ENCODE measurements around the gene MLLT1.
A peak's percentile ranks its signal among the peaks of the same experiment; 100 is the strongest.

MLLT1 gene

GRCh38 chr19:6218491-6219146, 61.2 kb downstream of the MLLT1 start:
- no peak overlapping the region for H3K27ac ChIP-seq (ENCODE audit: low read length)

GRCh38 chr19:6217752-6218334, 61.9 kb downstream of the MLLT1 start:
- H3K4me1 ChIP-seq (ENCODE audit: control insufficient read depth in 1 of 2, insufficient read depth in 2 of 2, low read length in 2 of 2), result peaks cover 0 to 43% of the 10 kb centered on the region in 2 donors
- no peaks in the 10 kb centered on the region for H3K9me3 ChIP-seq (ENCODE audit: control insufficient read depth in 1 of 2, low read length in 2 of 2)
- H3K27me3 ChIP-seq (ENCODE audit: low read depth, low read length), result no peaks in the 10 kb centered on the region
- peaks cover 0 to 30% of the 10 kb centered on the region in 2 donors for H3K36me3 ChIP-seq (ENCODE audit: control insufficient read depth in 1 of 2, insufficient read depth in 2 of 2, low read length in 2 of 2)
- no peak overlapping the region for H3K4me3 ChIP-seq (ENCODE audit: low read depth in 1 of 2, low read length in 2 of 2)
- H3K27ac ChIP-seq (ENCODE audit: low read length), result no peak overlapping the region

More at GRCh38 chr19:6218491-6219146, 61.2 kb downstream of the MLLT1 start:
- H3K9me3 ChIP-seq (ENCODE audit: control insufficient read depth in 1 of 2, low read length in 2 of 2), result no peaks in the 10 kb centered on the region
- H3K4me3 ChIP-seq (ENCODE audit: low read depth in 1 of 2, low read length in 2 of 2), result no peak overlapping the region
- H3K27me3 ChIP-seq (ENCODE audit: low read depth, low read length), result no peaks in the 10 kb centered on the region
- H3K36me3 ChIP-seq (ENCODE audit: control insufficient read depth in 1 of 2, insufficient read depth in 2 of 2, low read length in 2 of 2), result peaks cover 0 to 22% of the 10 kb centered on the region in 2 donors
- H3K4me1 ChIP-seq (ENCODE audit: control insufficient read depth in 1 of 2, insufficient read depth in 2 of 2, low read length in 2 of 2), result peaks cover 0 to 43% of the 10 kb centered on the region in 2 donors

GRCh38 chr19:6216996-6217751, 62.6 kb downstream of the MLLT1 start:
- H3K36me3 ChIP-seq (ENCODE audit: control insufficient read depth in 1 of 2, insufficient read depth in 2 of 2, low read length in 2 of 2), result peaks cover 0 to 30% of the 10 kb centered on the region in 2 donors
- peaks cover 0 to 43% of the 10 kb centered on the region in 2 donors for H3K4me1 ChIP-seq (ENCODE audit: control insufficient read depth in 1 of 2, insufficient read depth in 2 of 2, low read length in 2 of 2)

GRCh38 chr19:6216236-6216995, 63.4 kb downstream of the MLLT1 start:
- Histone ChIP-seq H3K9me3 (ENCODE audit: control insufficient read depth in 1 of 2, low read length in 2 of 2) (no peaks in the 10 kb centered on the region), H3K27me3 (ENCODE audit: low read depth, low read length) (no peaks in the 10 kb centered on the region), H3K36me3 (ENCODE audit: control insufficient read depth in 1 of 2, insufficient read depth in 2 of 2, low read length in 2 of 2) (peaks cover 0 to 30% of the 10 kb centered on the region in 2 donors), H3K4me3 (ENCODE audit: low read depth in 1 of 2, low read length in 2 of 2) (peak overlapping the region in 1 of 2 donors; percentile 25), H3K4me1 (ENCODE audit: control insufficient read depth in 1 of 2, insufficient read depth in 2 of 2, low read length in 2 of 2) (peaks cover 0 to 43% of the 10 kb centered on the region in 2 donors), H3K27ac (ENCODE audit: low read length) (no peak overlapping the region)

More at GRCh38 chr19:6216996-6217751, 62.6 kb downstream of the MLLT1 start:
- no peak overlapping the region for H3K27ac ChIP-seq (ENCODE audit: low read length)
- peak overlapping the region in 1 of 2 donors; percentile 25 for H3K4me3 ChIP-seq (ENCODE audit: low read depth in 1 of 2, low read length in 2 of 2)
- no peaks in the 10 kb centered on the region for H3K27me3 ChIP-seq (ENCODE audit: low read depth, low read length)
- no peaks in the 10 kb centered on the region for H3K9me3 ChIP-seq (ENCODE audit: control insufficient read depth in 1 of 2, low read length in 2 of 2)

- Histone ChIP-seq H3K27me3 (ENCODE audit: low read depth, low read length) (no peaks in the 10 kb centered on the region), H3K36me3 (ENCODE audit: control insufficient read depth in 1 of 2, insufficient read depth in 2 of 2, low read length in 2 of 2) (peaks cover 0 to 24% of the 10 kb centered on the region in 2 donors), H3K4me1 (ENCODE audit: control insufficient read depth in 1 of 2, insufficient read depth in 2 of 2, low read length in 2 of 2) (peaks cover 0 to 43% of the 10 kb centered on the region in 2 donors), H3K9me3 (ENCODE audit: control insufficient read depth in 1 of 2, low read length in 2 of 2) (no peaks in the 10 kb centered on the region), H3K4me3 (ENCODE audit: low read depth in 1 of 2, low read length in 2 of 2) (no peak overlapping the region), H3K27ac (ENCODE audit: low read length) (no peak overlapping the region)
These were observed 64.0 kb downstream of the MLLT1 start for GRCh38 chr19:6215701-6216235.

GRCh38 chr19:6214881-6215541, 64.8 kb downstream of the MLLT1 start:
- Histone ChIP-seq H3K36me3 (ENCODE audit: control insufficient read depth in 1 of 2, insufficient read depth in 2 of 2, low read length in 2 of 2) (peaks cover 0 to 21% of the 10 kb centered on the region in 2 donors), H3K4me1 (ENCODE audit: control insufficient read depth in 1 of 2, insufficient read depth in 2 of 2, low read length in 2 of 2) (peaks cover 0 to 41% of the 10 kb centered on the region in 2 donors), H3K27me3 (ENCODE audit: low read depth, low read length) (no peaks in the 10 kb centered on the region), H3K27ac (ENCODE audit: low read length) (no peak overlapping the region), H3K9me3 (ENCODE audit: control insufficient read depth in 1 of 2, low read length in 2 of 2) (no peaks in the 10 kb centered on the region), H3K4me3 (ENCODE audit: low read depth in 1 of 2, low read length in 2 of 2) (no peak overlapping the region)

- peaks cover 0 to 21% of the 10 kb centered on the region in 2 donors for H3K36me3 ChIP-seq (ENCODE audit: control insufficient read depth in 1 of 2, insufficient read depth in 2 of 2, low read length in 2 of 2)
- H3K4me1 ChIP-seq (ENCODE audit: control insufficient read depth in 1 of 2, insufficient read depth in 2 of 2, low read length in 2 of 2), result peaks cover 0 to 31% of the 10 kb centered on the region in 2 donors
- no peak overlapping the region for H3K4me3 ChIP-seq (ENCODE audit: low read depth in 1 of 2, low read length in 2 of 2)
- no peak overlapping the region for H3K27ac ChIP-seq (ENCODE audit: low read length)
- no peaks in the 10 kb centered on the region for H3K9me3 ChIP-seq (ENCODE audit: control insufficient read depth in 1 of 2, low read length in 2 of 2)
- no peaks in the 10 kb centered on the region for H3K27me3 ChIP-seq (ENCODE audit: low read depth, low read length)
These were observed 65.8 kb downstream of the MLLT1 start for GRCh38 chr19:6213696-6214641.

- H3K36me3 ChIP-seq (ENCODE audit: control insufficient read depth in 1 of 2, insufficient read depth in 2 of 2, low read length in 2 of 2), result peaks cover 0 to 21% of the 10 kb centered on the region in 2 donors
- H3K9me3 ChIP-seq (ENCODE audit: control insufficient read depth in 1 of 2, low read length in 2 of 2), result no peaks in the 10 kb centered on the region
- no peak overlapping the region for H3K4me3 ChIP-seq (ENCODE audit: low read depth in 1 of 2, low read length in 2 of 2)
- H3K27me3 ChIP-seq (ENCODE audit: low read depth, low read length), result no peaks in the 10 kb centered on the region
- peaks cover 0 to 23% of the 10 kb centered on the region in 2 donors for H3K4me1 ChIP-seq (ENCODE audit: control insufficient read depth in 1 of 2, insufficient read depth in 2 of 2, low read length in 2 of 2)
- no peak overlapping the region for H3K27ac ChIP-seq (ENCODE audit: low read length)
These were observed 66.5 kb downstream of the MLLT1 start for GRCh38 chr19:6213266-6213595.

GRCh38 chr19:6212403-6213265, 67.1 kb downstream of the MLLT1 start:
- Histone ChIP-seq H3K4me3 (ENCODE audit: low read depth in 1 of 2, low read length in 2 of 2) (no peak overlapping the region), H3K36me3 (ENCODE audit: control insufficient read depth in 1 of 2, insufficient read depth in 2 of 2, low read length in 2 of 2) (peaks cover 0 to 21% of the 10 kb centered on the region in 2 donors)

More at GRCh38 chr19:6212403-6213265, 67.1 kb downstream of the MLLT1 start:
- no peaks in the 10 kb centered on the region for H3K9me3 ChIP-seq (ENCODE audit: control insufficient read depth in 1 of 2, low read length in 2 of 2)
- peaks cover 0 to 17% of the 10 kb centered on the region in 2 donors for H3K4me1 ChIP-seq (ENCODE audit: control insufficient read depth in 1 of 2, insufficient read depth in 2 of 2, low read length in 2 of 2)
- H3K27ac ChIP-seq (ENCODE audit: low read length), result no peak overlapping the region
- no peaks in the 10 kb centered on the region for H3K27me3 ChIP-seq (ENCODE audit: low read depth, low read length)
